IPS-NIHi7 (cell line): ENCODE measurements around the gene LGI2.
A peak's percentile ranks its signal among the peaks of the same experiment; 100 is the strongest.
"Not testable (repeated sequence)": the region's sequence is repeated elsewhere in the genome, so short reads cannot be mapped to it uniquely, and the experiment has no call there.

ENCODE experiments used
- DNase-seq: peaks from one replicate; pipeline ENCODE4 v3.0.0; 2012; ENCODE audit warnings: mixed read lengths; ENCODE audit errors: extremely low spot score

Gene LGI2, protein sequence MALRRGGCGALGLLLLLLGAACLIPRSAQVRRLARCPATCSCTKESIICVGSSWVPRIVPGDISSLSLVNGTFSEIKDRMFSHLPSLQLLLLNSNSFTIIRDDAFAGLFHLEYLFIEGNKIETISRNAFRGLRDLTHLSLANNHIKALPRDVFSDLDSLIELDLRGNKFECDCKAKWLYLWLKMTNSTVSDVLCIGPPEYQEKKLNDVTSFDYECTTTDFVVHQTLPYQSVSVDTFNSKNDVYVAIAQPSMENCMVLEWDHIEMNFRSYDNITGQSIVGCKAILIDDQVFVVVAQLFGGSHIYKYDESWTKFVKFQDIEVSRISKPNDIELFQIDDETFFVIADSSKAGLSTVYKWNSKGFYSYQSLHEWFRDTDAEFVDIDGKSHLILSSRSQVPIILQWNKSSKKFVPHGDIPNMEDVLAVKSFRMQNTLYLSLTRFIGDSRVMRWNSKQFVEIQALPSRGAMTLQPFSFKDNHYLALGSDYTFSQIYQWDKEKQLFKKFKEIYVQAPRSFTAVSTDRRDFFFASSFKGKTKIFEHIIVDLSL

DNA sequence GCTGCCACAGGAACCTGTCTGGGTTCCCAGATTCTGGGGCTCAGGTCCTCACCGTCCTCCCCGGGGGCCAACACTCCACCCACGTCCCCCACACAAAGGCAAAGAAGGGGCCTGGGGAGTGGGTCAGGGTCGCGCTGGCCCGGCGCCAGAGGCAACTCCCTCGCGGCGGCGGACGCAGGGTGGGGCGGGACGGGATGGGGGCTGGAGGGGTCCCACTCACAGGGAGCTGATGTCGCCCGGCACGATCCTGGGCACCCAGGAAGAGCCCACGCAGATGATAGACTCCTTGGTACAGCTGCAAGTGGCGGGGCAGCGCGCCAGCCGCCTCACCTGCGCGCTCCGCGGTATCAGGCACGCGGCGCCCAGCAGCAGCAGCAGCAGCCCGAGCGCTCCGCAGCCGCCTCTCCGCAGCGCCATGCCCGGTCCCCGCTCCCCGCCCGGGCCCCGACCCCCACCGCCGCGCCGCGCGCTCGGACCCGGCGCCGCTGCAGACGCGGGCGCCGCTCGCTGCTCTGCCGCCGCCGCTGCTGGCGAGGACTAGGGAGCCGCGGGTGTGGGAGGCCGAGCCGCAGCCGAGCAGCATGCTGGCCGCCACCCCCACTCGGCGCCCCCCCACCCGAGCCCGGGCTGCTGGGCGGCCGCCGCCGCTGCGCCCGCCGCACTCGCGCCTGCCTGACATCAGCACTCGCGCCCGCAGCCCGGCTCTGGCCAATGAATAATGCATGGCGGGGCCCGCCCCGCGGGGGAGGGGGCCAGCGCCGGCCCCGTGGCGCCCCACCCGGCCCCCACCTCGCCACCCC, at the start of gene LGI2:
TSS of gene LGI2 (minus strand) at position 670 of the 800 bp plus-strand sequence. CDS start at position 417, 253 bp downstream.
- peak; percentile 73 for DNase-seq

DNA sequence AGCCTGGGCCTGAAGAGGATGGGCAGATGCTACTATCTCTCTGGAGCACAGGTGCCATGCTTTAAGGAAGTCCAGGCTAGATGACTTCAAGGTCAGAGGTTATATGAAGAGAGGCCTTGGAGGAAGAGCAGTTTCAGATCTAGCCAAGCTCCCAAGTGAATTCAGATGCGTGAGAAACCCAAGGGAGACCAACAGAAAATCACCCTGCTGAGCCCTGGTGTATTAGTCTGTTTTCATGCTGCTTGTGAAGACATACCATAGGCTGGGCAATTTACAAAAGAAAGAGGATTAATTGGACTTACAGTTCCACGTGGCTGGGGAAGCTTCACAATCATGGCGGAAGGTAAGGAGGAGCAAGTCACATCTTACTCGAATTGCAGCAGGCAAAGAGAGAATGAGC, 47.8 kb upstream of the LGI2 start:
- DNase-seq: no peak

DNA sequence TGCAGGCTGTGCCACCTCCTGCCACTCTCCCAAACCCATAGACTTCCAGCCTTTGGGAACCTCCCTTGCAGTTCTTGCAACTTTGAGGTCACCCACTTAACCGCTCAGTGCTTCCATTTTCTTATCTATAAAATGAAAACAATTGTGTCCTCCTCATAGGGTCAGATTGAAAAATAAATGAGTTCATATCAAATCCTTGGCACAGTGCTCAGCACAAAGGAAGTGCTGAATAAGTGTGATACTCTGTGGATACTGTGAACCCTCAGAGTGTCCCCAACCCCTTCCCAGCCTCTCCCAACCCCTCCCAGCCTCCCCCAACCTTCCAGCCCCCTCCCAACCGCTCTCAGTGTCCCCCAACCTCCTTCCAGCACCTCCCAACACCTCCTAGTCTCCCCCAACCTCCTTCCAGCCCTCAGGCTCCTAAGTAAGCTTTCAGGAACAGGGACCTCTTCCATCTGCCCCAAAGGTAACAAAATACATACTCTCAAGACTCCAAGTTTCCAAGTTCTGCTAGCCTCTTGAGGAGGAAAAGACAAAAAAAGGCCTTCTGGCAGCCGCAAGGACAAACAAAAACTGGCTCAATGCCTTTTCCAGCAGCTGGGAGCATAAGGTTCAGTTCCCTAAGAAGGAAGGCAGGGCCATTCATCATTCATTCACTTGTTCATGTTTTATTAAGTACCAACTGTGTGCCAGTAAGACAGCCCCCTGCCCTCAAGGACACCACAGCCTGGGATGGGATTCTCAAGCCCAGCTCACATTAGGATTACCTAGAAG, 46.1 kb upstream of the LGI2 start:
- no peak for DNase-seq

DNA sequence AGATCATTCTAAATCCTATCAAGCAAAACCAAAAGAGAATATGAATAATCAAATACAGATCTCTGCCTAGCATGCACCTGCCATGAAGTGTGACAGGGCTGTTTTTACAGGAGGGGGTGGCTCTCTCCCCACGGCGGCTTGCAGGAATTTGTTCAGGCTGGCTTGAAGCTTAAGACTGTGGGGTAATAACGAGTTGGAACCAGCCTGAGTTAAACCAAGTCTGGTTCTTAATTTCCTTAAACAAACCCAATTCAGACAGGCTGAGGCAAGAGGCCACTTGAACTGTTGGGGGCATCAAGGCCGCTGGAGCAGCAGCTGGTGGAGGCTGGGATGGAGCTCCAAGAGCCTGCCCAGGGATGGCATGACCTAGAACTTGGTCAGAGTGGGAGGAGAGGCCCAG, 45.1 kb upstream of the LGI2 start:
- no peak for DNase-seq

DNA sequence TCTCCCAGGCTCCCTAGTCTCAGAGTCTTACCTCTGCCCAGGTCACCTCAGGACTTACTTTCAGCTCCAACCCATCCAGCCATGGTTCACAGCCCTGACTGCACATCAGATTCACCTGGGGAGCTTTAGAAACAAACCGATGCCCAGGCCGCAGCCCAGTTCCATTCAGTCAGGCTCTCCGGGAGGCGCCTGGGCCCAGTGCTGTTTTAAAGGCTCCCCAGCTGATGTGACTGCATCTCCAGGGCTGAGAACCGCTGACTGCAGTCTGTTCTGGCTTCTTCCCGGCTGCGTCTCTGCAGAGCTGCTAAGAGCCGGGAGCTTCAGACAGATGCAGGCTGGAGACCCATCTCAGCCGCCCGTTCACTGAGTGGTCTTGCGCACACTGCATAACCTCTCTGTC, 44.4 kb upstream of the LGI2 start:
- DNase-seq: no peak

DNA sequence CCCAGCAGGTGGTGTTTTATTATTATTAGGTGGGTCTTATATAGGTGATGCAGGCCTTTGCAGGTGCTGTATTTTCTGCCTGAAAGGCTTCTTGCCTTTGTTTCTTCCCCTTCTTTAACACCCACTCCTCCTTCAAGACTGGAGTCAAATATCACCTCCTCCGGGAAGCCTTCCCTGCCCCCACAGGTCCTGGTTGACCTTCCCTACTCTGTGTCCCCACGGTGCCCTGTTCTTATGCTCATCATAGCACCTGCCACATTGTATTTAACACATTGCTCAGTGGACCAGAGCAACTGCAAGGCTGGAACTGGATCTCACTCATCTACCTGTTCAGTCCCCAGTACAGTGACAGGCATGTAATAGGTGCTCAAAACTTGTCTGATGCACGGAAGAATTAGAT, 39.8 kb upstream of the LGI2 start:
- no peak for DNase-seq

DNA sequence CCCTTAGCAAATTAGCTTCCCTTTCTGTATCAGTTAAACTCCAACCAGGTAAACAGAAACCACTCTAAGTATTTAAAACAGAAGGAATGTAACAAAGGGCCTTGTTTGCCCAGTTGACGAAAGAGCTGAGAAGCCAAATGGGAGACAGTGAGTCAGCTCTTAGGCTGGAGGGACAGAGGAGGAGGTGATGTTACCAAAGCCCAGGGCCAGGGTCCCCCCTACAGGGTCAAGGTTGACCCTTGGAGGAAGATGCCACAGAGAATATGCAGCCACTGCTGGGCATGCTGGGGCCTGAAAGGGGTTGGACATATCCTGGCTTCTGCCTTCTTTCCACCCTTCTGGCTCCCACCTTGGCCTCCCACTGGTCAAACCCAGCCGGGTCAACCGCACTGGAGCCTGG, 38.3 kb upstream of the LGI2 start:
- no peak for DNase-seq

DNA sequence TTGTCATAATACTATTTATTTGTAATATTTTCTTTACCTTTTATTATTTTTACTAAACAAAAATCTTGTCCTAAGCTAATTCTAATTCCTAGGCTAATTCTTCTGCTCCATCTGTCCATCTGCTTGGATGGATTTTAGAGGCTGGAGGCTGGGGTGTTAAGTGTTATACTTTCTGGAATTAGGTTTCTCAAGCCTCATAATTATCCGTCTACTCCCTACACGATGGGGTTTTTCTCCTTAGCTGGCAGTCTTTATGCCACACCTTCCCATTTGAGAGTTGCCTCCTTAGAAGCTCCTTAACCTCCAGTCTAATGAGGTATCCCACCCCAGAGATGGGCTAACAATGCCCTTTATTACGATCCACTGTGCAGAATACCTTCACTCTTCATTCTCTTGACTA, 37.6 kb upstream of the LGI2 start:
- no peak for DNase-seq

DNA sequence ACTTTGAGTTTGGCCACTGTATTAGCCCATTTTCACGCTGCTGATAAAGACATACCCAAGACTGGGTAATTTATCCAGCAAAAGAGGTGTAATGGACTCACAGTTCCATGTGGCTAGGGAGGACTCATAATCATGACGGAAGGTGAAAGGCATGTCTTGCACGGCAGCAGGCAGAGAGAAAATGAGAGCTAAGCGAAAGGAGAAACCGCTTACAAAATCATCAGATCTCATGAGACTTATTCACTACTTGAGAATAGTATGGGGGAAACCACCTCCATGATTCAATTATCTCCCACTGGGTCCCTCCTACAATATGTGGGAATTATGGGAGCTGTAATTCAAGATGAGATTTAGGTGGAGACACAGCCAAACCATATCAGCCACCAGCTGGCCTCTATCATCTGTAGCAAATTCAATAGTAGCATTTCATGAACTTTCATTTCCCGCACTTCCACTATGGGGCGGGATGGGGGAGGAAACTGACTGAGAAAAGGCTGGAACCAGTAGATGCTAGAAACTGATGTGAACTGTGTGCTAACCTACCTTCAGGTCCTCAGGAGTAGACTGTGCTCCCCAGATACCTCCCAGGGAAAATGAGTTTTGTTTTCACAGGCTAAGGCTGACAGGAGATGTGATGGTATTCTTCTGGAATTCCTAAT, 35.3 kb upstream of the LGI2 start:
- no peak for DNase-seq

DNA sequence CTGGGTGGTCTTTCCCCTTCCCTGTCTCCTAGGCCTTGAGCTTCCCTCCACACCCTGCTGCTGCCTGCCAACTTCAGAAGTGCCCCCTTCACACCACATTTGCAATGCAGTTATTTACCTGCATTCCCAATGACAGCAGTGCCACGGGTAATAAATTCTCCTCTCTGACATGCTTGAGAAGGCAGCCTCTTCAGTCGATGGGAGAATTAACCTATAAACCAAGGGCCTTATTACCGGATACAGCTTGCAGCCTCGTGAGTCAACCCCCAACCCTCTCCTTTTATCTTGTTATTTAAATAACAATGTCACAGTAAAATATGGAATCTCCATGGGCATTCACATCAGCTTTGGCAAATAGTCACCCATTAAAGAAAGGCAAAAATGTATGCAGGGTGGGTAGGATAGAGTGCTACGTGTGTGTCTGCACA, 34.7 kb upstream of the LGI2 start:
- no peak for DNase-seq

DNA sequence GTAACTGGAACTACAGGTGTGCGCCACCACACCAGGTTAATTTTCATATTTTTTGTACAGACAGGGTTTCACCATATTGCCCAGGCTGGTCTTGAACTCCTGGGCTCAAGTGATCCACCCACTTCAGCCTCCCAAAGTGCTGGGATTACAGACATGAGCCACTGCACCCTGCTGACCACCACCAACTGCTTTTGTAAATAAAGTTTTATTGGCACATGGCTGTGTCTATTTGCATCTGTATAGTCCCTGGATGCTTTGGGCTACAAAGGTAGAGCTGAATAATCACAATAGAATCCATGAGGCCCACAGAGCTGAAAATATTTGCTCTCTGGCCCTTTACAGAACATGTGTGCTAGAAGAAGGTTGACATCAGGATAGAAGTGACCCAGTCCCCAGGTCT, 33.7 kb upstream of the LGI2 start:
- not testable (repeated sequence) for DNase-seq

DNA sequence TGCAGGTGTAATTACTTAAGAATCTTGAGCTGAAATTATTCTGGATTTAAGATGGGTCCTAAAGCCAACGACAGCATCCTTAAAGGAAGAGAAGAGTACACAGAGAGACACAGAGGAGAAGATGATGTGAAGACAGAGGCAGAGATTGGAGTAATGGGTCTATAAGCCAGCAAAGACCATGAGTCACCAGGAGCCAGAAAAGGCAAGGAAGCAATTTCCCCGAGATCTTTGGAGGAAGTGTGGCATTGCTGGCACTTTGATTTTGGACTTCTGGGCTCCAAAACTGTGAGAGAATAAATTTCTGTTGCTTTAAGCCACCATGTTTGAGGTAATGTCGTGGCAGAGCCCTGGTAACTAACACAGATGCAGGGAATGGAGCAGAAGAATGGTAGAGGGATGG, 32.4 kb upstream of the LGI2 start:
- DNase-seq: no peak

DNA sequence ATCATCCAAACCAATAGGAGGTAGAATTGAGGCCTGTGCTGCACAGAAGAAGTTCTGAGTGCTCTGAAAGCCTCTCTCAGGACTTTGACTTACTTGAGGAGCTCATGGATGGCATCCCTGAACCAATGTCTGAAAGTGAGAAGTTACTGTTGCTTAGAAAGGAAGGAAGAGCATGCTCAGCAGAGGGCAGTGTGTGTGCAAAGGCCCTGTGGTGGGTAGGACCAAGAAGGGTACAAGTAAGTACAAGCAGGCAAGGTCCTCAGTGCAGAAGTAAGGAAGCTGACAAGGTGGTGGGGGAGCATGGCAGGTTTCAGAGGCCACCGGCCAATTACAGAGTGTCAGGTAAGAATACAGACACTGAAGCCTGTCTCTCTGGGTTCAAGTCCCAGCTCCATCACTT, 31.4 kb upstream of the LGI2 start:
- DNase-seq: no peak

DNA sequence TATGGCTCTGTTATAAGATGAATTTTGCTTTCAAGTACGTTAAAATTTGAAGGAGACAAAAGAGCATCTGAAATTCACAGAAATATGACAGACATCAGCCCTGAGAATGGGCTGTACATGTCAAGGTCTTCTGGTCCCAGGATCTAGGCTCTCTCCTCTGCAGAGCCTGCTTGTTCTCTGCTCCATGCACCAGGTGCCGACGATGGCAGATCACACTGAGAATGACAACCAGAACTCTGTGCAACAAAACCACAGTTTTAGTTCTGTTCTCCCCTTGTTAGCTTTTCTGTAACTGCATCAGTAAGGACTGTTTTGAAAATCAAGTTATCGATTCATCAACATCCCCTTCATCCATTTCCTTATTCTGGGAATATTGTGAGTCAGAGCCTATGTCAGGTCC, 30.9 kb upstream of the LGI2 start:
- no peak for DNase-seq

DNA sequence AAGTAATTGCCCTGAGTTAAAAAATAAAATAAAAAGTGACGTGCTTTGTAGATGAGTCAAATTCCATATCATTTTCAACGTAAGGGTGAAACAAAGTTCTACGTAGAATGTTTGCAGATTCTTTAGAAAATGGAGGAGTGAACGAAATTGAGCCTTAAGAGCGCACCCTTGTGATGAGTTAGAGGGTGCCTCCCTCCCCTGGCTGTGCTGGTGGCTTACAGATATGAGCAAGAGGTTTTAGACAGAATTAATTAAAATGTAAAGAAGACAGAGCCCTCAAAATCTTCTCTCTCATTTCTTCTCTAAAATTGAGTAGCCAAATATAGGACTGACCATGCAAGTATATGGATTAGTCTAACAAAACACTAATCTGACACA, 30.2 kb upstream of the LGI2 start:
- DNase-seq: no peak

DNA sequence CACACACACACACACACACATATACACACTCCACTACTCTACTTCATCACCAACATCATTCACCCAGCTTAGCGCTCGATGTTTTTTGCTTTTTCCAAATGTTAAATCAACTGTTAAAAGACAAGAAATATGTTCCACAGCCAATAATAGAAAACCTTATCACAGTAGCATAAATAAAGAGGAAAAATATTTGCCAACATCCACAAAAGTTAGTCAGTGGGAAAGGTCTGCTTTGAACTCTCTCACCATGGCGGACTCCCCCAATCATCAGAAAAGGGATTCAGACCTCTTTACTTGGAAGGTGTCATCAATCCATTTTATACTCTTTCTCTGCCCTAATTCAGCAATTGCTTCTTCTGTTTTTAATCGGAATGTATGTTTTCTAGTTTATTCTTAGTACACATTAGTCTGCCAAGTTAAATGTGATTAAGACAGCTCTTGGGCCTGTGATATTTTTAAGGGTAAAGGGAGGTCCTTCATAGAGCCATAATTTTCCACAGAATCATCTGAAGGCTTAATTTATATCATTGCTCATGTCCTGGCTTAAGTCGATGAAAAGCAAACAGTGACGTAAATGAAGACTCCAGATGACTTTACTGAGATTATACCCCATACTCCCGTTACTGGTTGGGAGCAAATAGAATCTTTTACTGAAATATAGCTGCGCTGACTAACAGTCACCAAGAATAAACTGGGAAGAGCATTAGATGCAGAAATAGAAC, 29.7 kb upstream of the LGI2 start:
- DNase-seq: no peak

DNA sequence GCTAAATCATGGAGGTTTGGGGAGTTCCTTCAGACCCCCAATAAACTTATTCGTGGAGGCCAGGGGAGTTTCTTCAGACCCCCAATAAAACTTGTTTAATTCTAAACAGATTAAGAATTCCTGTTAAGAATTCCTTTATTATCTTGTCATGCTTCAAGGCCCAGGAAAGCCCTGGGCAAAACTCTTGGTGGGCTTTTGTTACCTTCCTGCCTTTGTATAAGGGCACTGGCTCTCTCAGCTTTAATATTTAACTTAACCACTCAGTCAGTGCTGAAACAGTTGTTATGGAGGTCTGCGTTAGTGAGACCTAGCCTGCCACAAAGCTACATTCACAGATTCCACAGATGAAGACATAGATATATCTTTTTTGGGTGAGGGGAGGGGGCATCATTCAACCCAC, 29.0 kb upstream of the LGI2 start:
- DNase-seq: no peak

DNA sequence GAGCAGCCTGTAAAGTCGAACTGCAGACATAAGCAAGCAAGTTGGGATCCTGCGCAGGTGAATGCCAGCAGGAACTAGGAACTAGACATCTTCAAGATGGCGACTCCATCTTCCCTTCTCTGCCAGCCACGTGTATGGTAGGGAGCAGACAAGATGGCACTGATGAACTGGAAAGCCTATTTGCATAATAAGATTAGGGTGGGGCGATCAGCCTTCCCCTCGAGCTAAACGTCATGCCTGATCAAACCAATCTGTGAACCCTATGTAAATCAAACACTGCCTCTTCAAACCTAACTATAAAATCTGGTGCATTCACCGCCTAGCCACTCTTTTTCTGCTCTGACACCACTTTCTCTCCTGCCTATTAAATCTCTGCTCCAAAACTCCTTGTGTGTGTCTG, 28.1 kb upstream of the LGI2 start:
- no peak for DNase-seq

DNA sequence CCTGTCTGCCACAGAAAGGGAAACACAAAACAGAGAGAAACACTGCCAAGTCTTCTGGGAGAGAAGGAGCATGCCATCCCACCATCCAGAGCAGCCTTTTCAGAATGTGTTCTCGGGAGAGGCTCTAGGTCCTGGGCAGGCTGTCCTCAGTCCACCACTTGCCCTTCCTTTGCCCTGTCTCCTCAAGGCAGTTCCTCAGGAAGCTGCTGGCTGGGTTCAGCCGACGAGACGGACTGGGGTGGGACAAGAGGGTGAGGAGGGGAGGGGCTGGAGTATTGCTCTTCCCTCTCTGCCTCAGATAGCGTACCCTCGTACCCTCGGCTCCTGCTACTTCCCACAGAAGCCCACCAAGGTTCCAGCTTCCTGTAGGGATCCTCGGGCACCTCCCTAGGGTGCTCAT, 26.6 kb upstream of the LGI2 start:
- no peak for DNase-seq

DNA sequence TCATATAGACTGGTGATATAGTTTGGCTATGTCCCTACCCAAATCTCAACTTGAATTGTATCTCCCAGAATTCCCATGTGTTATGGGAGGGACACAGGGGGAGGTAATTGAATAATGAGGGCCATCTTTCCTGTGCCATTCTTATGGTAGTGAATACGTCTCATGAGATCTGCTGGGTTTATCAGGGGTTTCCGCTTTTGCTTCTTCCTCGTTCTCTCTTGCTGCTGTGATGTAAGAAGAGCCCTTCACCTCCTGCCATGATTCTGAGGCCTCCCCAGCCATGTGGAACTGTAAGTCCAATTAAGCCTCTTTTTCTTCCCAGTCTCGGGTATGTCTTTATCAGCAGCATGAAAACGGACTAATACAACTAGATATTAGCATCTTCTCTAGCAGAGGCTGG, 21.3 kb upstream of the LGI2 start:
- DNase-seq: not testable (repeated sequence)

DNA sequence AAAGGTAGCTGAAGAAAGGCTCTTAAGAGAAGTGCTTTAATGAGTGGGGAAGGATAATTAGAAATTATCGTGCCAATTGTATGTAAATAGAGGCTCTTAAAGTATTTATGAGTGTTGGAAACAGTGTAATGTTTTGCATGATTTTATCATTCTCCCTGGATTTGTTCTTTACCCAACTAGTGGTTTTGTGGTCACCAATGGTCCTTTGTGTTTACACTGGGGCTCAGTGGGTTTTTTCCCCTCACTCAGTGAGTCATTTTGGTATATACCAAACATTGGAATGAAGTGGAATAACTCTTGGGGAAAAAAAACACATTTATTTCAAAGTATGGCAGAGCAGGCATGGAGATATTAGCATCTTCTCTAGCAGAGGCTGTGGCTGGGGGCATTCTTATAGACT, 20.8 kb upstream of the LGI2 start:
- no peak for DNase-seq
